Esophagus muscularis mucosa (tissue), 4 donors: Measurements from ENCODE around the gene KLHL3.

ENCODE experiments used
- EP300 ChIP-seq: sonication (generic); formaldehyde crosslinking; IDR thresholded peaks from one replicate; pipeline ENCODE4 v1.6.1; 2017; ENCODE audit warnings: antibody characterized with exemption
- POLR2A ChIP-seq: fragments of 450-650 bp; IDR thresholded peaks from one replicate; pipeline ENCODE4 v1.6.1; 2017; ENCODE audit warnings: antibody characterized with exemption, moderate library complexity, mild to moderate bottlenecking, low read depth
- POLR2AphosphoS5 ChIP-seq, 2 donors: sonication (generic); formaldehyde crosslinking; IDR thresholded peaks; one replicate each; pipeline ENCODE4 v1.6.1; 2017; ENCODE audit warnings: antibody characterized with exemption in 2 of 2
- TF ChIP-seq, protein P1 (sequence below), 3 experiments: fragments of 200-600 bp in 2 of 3; fragments of 450-650 bp in 1 of 3; sonication (generic) in 2 of 3; IDR thresholded peaks; one replicate each; pipeline ENCODE4 v1.5.1; 2017 to 2019; ENCODE audit warnings: antibody characterized with exemption in 3 of 3, mild to moderate bottlenecking in 2 of 3, moderate library complexity in 1 of 3

DNA sequence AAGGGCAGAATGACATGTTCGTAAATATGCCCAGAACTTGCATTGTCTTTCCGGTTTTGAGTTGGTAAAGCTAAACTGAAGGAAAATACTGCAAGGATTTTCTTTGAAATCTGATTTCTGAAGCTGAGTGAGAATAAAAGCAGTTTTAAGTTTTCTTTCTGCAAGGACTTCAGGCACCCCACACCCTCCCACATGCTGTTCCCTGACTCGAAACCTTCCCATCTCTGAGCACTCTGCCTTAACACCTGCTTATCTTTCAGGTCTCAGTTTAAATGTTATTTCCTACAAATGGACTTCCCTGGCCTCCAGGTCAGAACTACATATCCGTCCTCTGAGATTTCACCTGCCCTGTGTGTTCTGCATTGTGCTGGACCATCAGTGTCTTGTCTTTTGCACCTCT, 93.8 kb downstream of the KLHL3 start:
- TF ChIP-seq POLR2AphosphoS5 (IDR thresholded peaks at IDR 0.05) (no peak), EP300 (no peak), POLR2A (no peak)
- TF ChIP-seq, protein P1, sequence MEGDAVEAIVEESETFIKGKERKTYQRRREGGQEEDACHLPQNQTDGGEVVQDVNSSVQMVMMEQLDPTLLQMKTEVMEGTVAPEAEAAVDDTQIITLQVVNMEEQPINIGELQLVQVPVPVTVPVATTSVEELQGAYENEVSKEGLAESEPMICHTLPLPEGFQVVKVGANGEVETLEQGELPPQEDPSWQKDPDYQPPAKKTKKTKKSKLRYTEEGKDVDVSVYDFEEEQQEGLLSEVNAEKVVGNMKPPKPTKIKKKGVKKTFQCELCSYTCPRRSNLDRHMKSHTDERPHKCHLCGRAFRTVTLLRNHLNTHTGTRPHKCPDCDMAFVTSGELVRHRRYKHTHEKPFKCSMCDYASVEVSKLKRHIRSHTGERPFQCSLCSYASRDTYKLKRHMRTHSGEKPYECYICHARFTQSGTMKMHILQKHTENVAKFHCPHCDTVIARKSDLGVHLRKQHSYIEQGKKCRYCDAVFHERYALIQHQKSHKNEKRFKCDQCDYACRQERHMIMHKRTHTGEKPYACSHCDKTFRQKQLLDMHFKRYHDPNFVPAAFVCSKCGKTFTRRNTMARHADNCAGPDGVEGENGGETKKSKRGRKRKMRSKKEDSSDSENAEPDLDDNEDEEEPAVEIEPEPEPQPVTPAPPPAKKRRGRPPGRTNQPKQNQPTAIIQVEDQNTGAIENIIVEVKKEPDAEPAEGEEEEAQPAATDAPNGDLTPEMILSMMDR (IDR thresholded peaks at IDR 0.05) = no peak
